Measurements from ENCODE around the gene TBC1D14.

Gene TBC1D14

GRCh38 chr4:6991771-6992557, 82.3 kb downstream of the TBC1D14 start:
- no peak overlapping the region for H3K9ac ChIP-seq (ENCODE audit: low read length)
- H3K36me3 ChIP-seq (ENCODE audit: control insufficient read depth, insufficient read depth, low read length), result peaks cover 38% of the 10 kb centered on the region
- no peaks in the 10 kb centered on the region for H3K27me3 ChIP-seq (ENCODE audit: control insufficient read depth, insufficient read depth, low read length)
- no peak overlapping the region for H3K27ac ChIP-seq (ENCODE audit: low read depth, low read length)
- H3K4me1 ChIP-seq (ENCODE audit: control insufficient read depth, insufficient read depth, low read length), result peaks cover 18% of the 10 kb centered on the region
- H3K4me3 ChIP-seq (ENCODE audit: low read depth, low read length), result no peak overlapping the region
- H3K9me3 ChIP-seq (ENCODE audit: control insufficient read depth, insufficient read depth, low read depth, low read length), result no peaks in the 10 kb centered on the region

- Histone ChIP-seq H3K36me3 (ENCODE audit: control insufficient read depth, insufficient read depth, low read length) (peaks cover 44% of the 10 kb centered on the region), H3K4me3 (ENCODE audit: low read depth, low read length) (no peak overlapping the region), H3K27ac (ENCODE audit: low read depth, low read length) (no peak overlapping the region), H3K9ac (ENCODE audit: low read length) (no peak overlapping the region), H3K27me3 (ENCODE audit: control insufficient read depth, insufficient read depth, low read length) (no peaks in the 10 kb centered on the region), H3K4me1 (ENCODE audit: control insufficient read depth, insufficient read depth, low read length) (peaks cover 15% of the 10 kb centered on the region), H3K9me3 (ENCODE audit: control insufficient read depth, insufficient read depth, low read depth, low read length) (no peaks in the 10 kb centered on the region)
Observed at GRCh38 chr4:6992728-6993677, 83.4 kb downstream of the TBC1D14 start.

GRCh38 chr4:6996481-6996880, 86.9 kb downstream of the TBC1D14 start:
- Histone ChIP-seq H3K36me3 (ENCODE audit: control insufficient read depth, insufficient read depth, low read length) (peaks cover 72% of the 10 kb centered on the region), H3K9ac (ENCODE audit: low read length) (no peak overlapping the region), H3K27ac (ENCODE audit: low read depth, low read length) (no peak overlapping the region), H3K4me3 (ENCODE audit: low read depth, low read length) (no peak overlapping the region), H3K27me3 (ENCODE audit: control insufficient read depth, insufficient read depth, low read length) (no peaks in the 10 kb centered on the region), H3K9me3 (ENCODE audit: control insufficient read depth, insufficient read depth, low read depth, low read length) (no peaks in the 10 kb centered on the region), H3K4me1 (ENCODE audit: control insufficient read depth, insufficient read depth, low read length) (no peaks in the 10 kb centered on the region; the same call in 1 of the 2 replicates)

GRCh38 chr4:6999172-7000086, 89.8 kb downstream of the TBC1D14 start:
- no peaks in the 10 kb centered on the region for H3K27me3 ChIP-seq (ENCODE audit: control insufficient read depth, insufficient read depth, low read length)
- no peaks in the 10 kb centered on the region for H3K4me1 ChIP-seq (ENCODE audit: control insufficient read depth, insufficient read depth, low read length)
- H3K9me3 ChIP-seq (ENCODE audit: control insufficient read depth, insufficient read depth, low read depth, low read length), result no peaks in the 10 kb centered on the region
- H3K27ac ChIP-seq (ENCODE audit: low read depth, low read length), result no peak overlapping the region
- H3K36me3 ChIP-seq (ENCODE audit: control insufficient read depth, insufficient read depth, low read length), result peaks cover 83% of the 10 kb centered on the region
- H3K4me3 ChIP-seq (ENCODE audit: low read depth, low read length), result no peak overlapping the region
- H3K9ac ChIP-seq (ENCODE audit: low read length), result no peak overlapping the region

- Histone ChIP-seq H3K27ac (ENCODE audit: low read depth, low read length) (no peak overlapping the region), H3K9ac (ENCODE audit: low read length) (no peak overlapping the region), H3K9me3 (ENCODE audit: control insufficient read depth, insufficient read depth, low read depth, low read length) (no peaks in the 10 kb centered on the region), H3K27me3 (ENCODE audit: control insufficient read depth, insufficient read depth, low read length) (no peaks in the 10 kb centered on the region), H3K4me1 (ENCODE audit: control insufficient read depth, insufficient read depth, low read length) (no peaks in the 10 kb centered on the region), H3K4me3 (ENCODE audit: low read depth, low read length) (no peak overlapping the region), H3K36me3 (ENCODE audit: control insufficient read depth, insufficient read depth, low read length) (peaks cover 82% of the 10 kb centered on the region)
Observed at GRCh38 chr4:7000421-7001176, 91.0 kb downstream of the TBC1D14 start.

GRCh38 chr4:7001271-7001670, 91.6 kb downstream of the TBC1D14 start:
- H3K36me3 ChIP-seq (ENCODE audit: control insufficient read depth, insufficient read depth, low read length), result peaks cover 81% of the 10 kb centered on the region
- no peak overlapping the region for H3K4me3 ChIP-seq (ENCODE audit: low read depth, low read length)
- no peaks in the 10 kb centered on the region for H3K27me3 ChIP-seq (ENCODE audit: control insufficient read depth, insufficient read depth, low read length)
- no peak overlapping the region for H3K9ac ChIP-seq (ENCODE audit: low read length)
- no peak overlapping the region for H3K27ac ChIP-seq (ENCODE audit: low read depth, low read length)
- no peaks in the 10 kb centered on the region for H3K4me1 ChIP-seq (ENCODE audit: control insufficient read depth, insufficient read depth, low read length)
- H3K9me3 ChIP-seq (ENCODE audit: control insufficient read depth, insufficient read depth, low read depth, low read length), result no peaks in the 10 kb centered on the region

GRCh38 chr4:7002336-7002735, 92.7 kb downstream of the TBC1D14 start:
- Histone ChIP-seq H3K4me1 (ENCODE audit: control insufficient read depth, insufficient read depth, low read length) (peaks cover 7% of the 10 kb centered on the region), H3K4me3 (ENCODE audit: low read depth, low read length) (no peak overlapping the region), H3K9me3 (ENCODE audit: control insufficient read depth, insufficient read depth, low read depth, low read length) (no peaks in the 10 kb centered on the region), H3K27ac (ENCODE audit: low read depth, low read length) (no peak overlapping the region), H3K27me3 (ENCODE audit: control insufficient read depth, insufficient read depth, low read length) (no peaks in the 10 kb centered on the region), H3K9ac (ENCODE audit: low read length) (no peak overlapping the region), H3K36me3 (ENCODE audit: control insufficient read depth, insufficient read depth, low read length) (peaks cover 73% of the 10 kb centered on the region)

GRCh38 chr4:7003176-7003878, 93.7 kb downstream of the TBC1D14 start:
- H3K9ac ChIP-seq (ENCODE audit: low read length), result no peak overlapping the region
- H3K4me3 ChIP-seq (ENCODE audit: low read depth, low read length), result no peak overlapping the region
- peaks cover 14% of the 10 kb centered on the region for H3K4me1 ChIP-seq (ENCODE audit: control insufficient read depth, insufficient read depth, low read length)
- no peak overlapping the region for H3K27ac ChIP-seq (ENCODE audit: low read depth, low read length)
- H3K36me3 ChIP-seq (ENCODE audit: control insufficient read depth, insufficient read depth, low read length), result peaks cover 69% of the 10 kb centered on the region
- no peaks in the 10 kb centered on the region for H3K9me3 ChIP-seq (ENCODE audit: control insufficient read depth, insufficient read depth, low read depth, low read length)
- H3K27me3 ChIP-seq (ENCODE audit: control insufficient read depth, insufficient read depth, low read length), result no peaks in the 10 kb centered on the region

GRCh38 chr4:7003879-7004240, 94.2 kb downstream of the TBC1D14 start:
- peaks cover 67% of the 10 kb centered on the region for H3K36me3 ChIP-seq (ENCODE audit: control insufficient read depth, insufficient read depth, low read length)
- peaks cover 17% of the 10 kb centered on the region for H3K4me1 ChIP-seq (ENCODE audit: control insufficient read depth, insufficient read depth, low read length)
- no peak overlapping the region for H3K9ac ChIP-seq (ENCODE audit: low read length)

GRCh38 chr4:7004331-7004730, 94.7 kb downstream of the TBC1D14 start:
- Histone ChIP-seq H3K27ac (ENCODE audit: low read depth, low read length) (no peak overlapping the region), H3K4me1 (ENCODE audit: control insufficient read depth, insufficient read depth, low read length) (peaks cover 17% of the 10 kb centered on the region), H3K36me3 (ENCODE audit: control insufficient read depth, insufficient read depth, low read length) (peaks cover 67% of the 10 kb centered on the region)

More at GRCh38 chr4:7003879-7004240, 94.2 kb downstream of the TBC1D14 start:
- H3K9me3 ChIP-seq (ENCODE audit: control insufficient read depth, insufficient read depth, low read depth, low read length), result no peaks in the 10 kb centered on the region
- no peak overlapping the region for H3K27ac ChIP-seq (ENCODE audit: low read depth, low read length)
- H3K4me3 ChIP-seq (ENCODE audit: low read depth, low read length), result no peak overlapping the region
- H3K27me3 ChIP-seq (ENCODE audit: control insufficient read depth, insufficient read depth, low read length), result no peaks in the 10 kb centered on the region

More at GRCh38 chr4:7004331-7004730, 94.7 kb downstream of the TBC1D14 start:
- no peak overlapping the region for H3K9ac ChIP-seq (ENCODE audit: low read length)
- H3K4me3 ChIP-seq (ENCODE audit: low read depth, low read length), result no peak overlapping the region
- no peaks in the 10 kb centered on the region for H3K9me3 ChIP-seq (ENCODE audit: control insufficient read depth, insufficient read depth, low read depth, low read length)
- H3K27me3 ChIP-seq (ENCODE audit: control insufficient read depth, insufficient read depth, low read length), result no peaks in the 10 kb centered on the region

Data from HUES6 (cell line).